Trophoblast cell (in vitro differentiated cells and primary cell): ENCODE results near the gene PITX3.
"Not testable (repeated sequence)": the region's sequence is repeated elsewhere in the genome, so short reads cannot be mapped to it uniquely, and the experiment has no call there.

Experiments
- DNase-seq, 2 donors: peaks; one replicate each; pipeline ENCODE4 v3.0.0-alpha.2; 2016
- H2AFZ ChIP-seq: 2 replicates; pipeline ENCODE4 v1.6.1; 2013; ENCODE audit warnings: low read length, moderate library complexity, mild to moderate bottlenecking; ENCODE audit not compliant: insufficient read depth, poor library complexity
- H2AK5ac ChIP-seq: 2 replicates; pipeline ENCODE4 v1.6.1; 2013; ENCODE audit warnings: mild to moderate bottlenecking, low read length
- H2BK120ac ChIP-seq: 2 replicates; pipeline ENCODE4 v1.6.1; 2013; ENCODE audit warnings: low read length, mild to moderate bottlenecking, moderate library complexity; ENCODE audit not compliant: insufficient read depth, poor library complexity
- H2BK12ac ChIP-seq: 2 replicates; pipeline ENCODE4 v1.6.1; 2013; ENCODE audit warnings: mild to moderate bottlenecking, low read length, moderate library complexity
- H2BK5ac ChIP-seq: 2 replicates; pipeline ENCODE4 v1.6.1; 2013; ENCODE audit warnings: low read length, low read depth, moderate library complexity, mild to moderate bottlenecking; ENCODE audit not compliant: poor library complexity
- H3K14ac ChIP-seq: 2 replicates; pipeline ENCODE4 v1.6.1; 2013; ENCODE audit warnings: mild to moderate bottlenecking, low read length
- H3K18ac ChIP-seq: 2 replicates; pipeline ENCODE4 v1.6.1; 2013; ENCODE audit warnings: mild to moderate bottlenecking, low read length
- H3K23ac ChIP-seq: 2 replicates; pipeline ENCODE4 v1.6.1; 2013; ENCODE audit warnings: low read length
- H3K27ac ChIP-seq: 2 replicates; pipeline ENCODE4 v1.5.1; 2013; ENCODE audit warnings: low read depth, mild to moderate bottlenecking, inconsistent platforms, low read length, moderate library complexity
- H3K27me3 ChIP-seq: 2 replicates; pipeline ENCODE4 v1.6.1; 2013; ENCODE audit warnings: inconsistent platforms, mild to moderate bottlenecking, low read length, moderate library complexity; ENCODE audit not compliant: insufficient read depth
- H3K36me3 ChIP-seq, 2 experiments: 1 replicate in 1 of 2; 2 replicates in 1 of 2; pipeline ENCODE4 v1.6.1; 2013; ENCODE audit warnings: low read length in 2 of 2, mild to moderate bottlenecking in 2 of 2, moderate library complexity in 1 of 2; ENCODE audit not compliant: insufficient read depth in 2 of 2, control insufficient read depth in 1 of 2
- H3K4ac ChIP-seq: 2 replicates; pipeline ENCODE4 v1.6.1; 2013; ENCODE audit warnings: low read depth, mild to moderate bottlenecking, low read length, moderate library complexity
- H3K4me1 ChIP-seq, 2 experiments: 1 replicate in 1 of 2; 2 replicates in 1 of 2; pipeline ENCODE4 v1.6.1; 2013; ENCODE audit warnings: low read length in 2 of 2, mild to moderate bottlenecking in 2 of 2, moderate library complexity in 1 of 2; ENCODE audit not compliant: insufficient read depth in 2 of 2, control insufficient read depth in 1 of 2
- H3K4me2 ChIP-seq: 2 replicates; pipeline ENCODE4 v1.6.1; 2013; ENCODE audit warnings: inconsistent platforms, mild to moderate bottlenecking, low read length, moderate library complexity
- H3K4me3 ChIP-seq: 2 replicates; pipeline ENCODE4 v1.5.1; 2013; ENCODE audit warnings: mild to moderate bottlenecking, low read depth, low read length, inconsistent platforms
- H3K79me1 ChIP-seq: one replicate; pipeline ENCODE4 v1.6.1; 2013; ENCODE audit warnings: low read length
- H3K79me2 ChIP-seq: 2 replicates; pipeline ENCODE4 v1.6.1; 2013; ENCODE audit warnings: low read length, mild to moderate bottlenecking; ENCODE audit not compliant: control insufficient read depth, insufficient read depth, poor library complexity
- H3K9ac ChIP-seq: 2 replicates; pipeline ENCODE4 v1.6.1; 2013; ENCODE audit warnings: mild to moderate bottlenecking, low read length
- H3K9me3 ChIP-seq: 2 replicates; pipeline ENCODE4 v1.6.1; 2013; ENCODE audit warnings: low read depth, mild to moderate bottlenecking, control low read depth, inconsistent platforms, low read length; ENCODE audit not compliant: insufficient read depth
- H4K12ac ChIP-seq: 2 replicates; pipeline ENCODE4 v1.6.1; 2013; ENCODE audit warnings: low read depth, mild to moderate bottlenecking, low read length, moderate library complexity
- H4K8ac ChIP-seq: 2 replicates; pipeline ENCODE4 v1.6.1; 2013; ENCODE audit warnings: low read depth, mild to moderate bottlenecking, low read length, moderate library complexity
- H4K91ac ChIP-seq: one replicate; pipeline ENCODE4 v1.6.1; 2013; ENCODE audit warnings: low read depth, mild to moderate bottlenecking, low read length, moderate library complexity
- WGBS: extraction: QIAGEN DNeasy Blood & Tissue Kit; methylation state at CpG from one replicate; pipeline ENCODE4 v1.1.7; 2013; ENCODE audit warnings: missing lambda C conversion rate; ENCODE audit not compliant: insufficient read length, insufficient coverage; ENCODE audit errors: extremely low coverage; 5-methylcytosine and 5-hydroxymethylcytosine counted together

PITX3 gene

GRCh38 chr10:102254426-102254825, 13.1 kb upstream of the PITX3 start:
- Histone ChIP-seq H3K27me3 (no peaks in the 10 kb centered on the region), H3K4me1 (no peaks in the 10 kb centered on the region), H4K91ac (no peak overlapping the region), H2AK5ac (no peak overlapping the region), H3K9me3 (no peaks in the 10 kb centered on the region), H2BK5ac (no peak overlapping the region), H3K79me1 (no peaks in the 10 kb centered on the region), H3K79me2 (no peaks in the 10 kb centered on the region), H2BK12ac (no peak overlapping the region), H3K4ac (peak overlapping the region; percentile 87), H2AFZ (no peak overlapping the region), H2BK120ac (no peak overlapping the region), H3K27ac (no peak overlapping the region), H3K9ac (no peak overlapping the region), H3K4me2 (no peak overlapping the region), H3K18ac (no peak overlapping the region), H4K8ac (no peak overlapping the region), H4K12ac (no peak overlapping the region), H3K23ac (no peak overlapping the region), H3K14ac (no peak overlapping the region), H3K36me3 (peaks cover 8 to 9% of the 10 kb centered on the region in 2 experiments), H3K4me3 (no peak overlapping the region)
- DNase-seq = no peak
- no CpG with 5 or more reads among the region's 1 CpG for WGBS

- H3K18ac ChIP-seq, H3K4me3 ChIP-seq, H3K9me3 ChIP-seq, H3K27me3 ChIP-seq, H3K4ac ChIP-seq, H3K14ac ChIP-seq, H3K4me1 ChIP-seq, H3K23ac ChIP-seq, H2BK5ac ChIP-seq, H3K36me3 ChIP-seq, H3K79me1 ChIP-seq, H4K8ac ChIP-seq, H4K91ac ChIP-seq, H2BK12ac ChIP-seq, H3K4me2 ChIP-seq, H3K79me2 ChIP-seq, H2BK120ac ChIP-seq, H3K9ac ChIP-seq, H2AFZ ChIP-seq, H3K27ac ChIP-seq, H4K12ac ChIP-seq, H2AK5ac ChIP-seq: not testable (repeated sequence)
- WGBS = no CpG with 5 or more reads among the region's 3 CpGs
- peak; percentile 20 to 40 for DNase-seq
Measured at GRCh38 chr10:102252508-102252907, 11.2 kb upstream of the PITX3 start.

- H4K12ac ChIP-seq = no peak overlapping the region
- H2AFZ ChIP-seq = no peak overlapping the region
- no peaks in the 10 kb centered on the region for H3K9me3 ChIP-seq
- H3K27ac ChIP-seq = no peak overlapping the region
- no peak overlapping the region for H4K91ac ChIP-seq
- no peaks in the 10 kb centered on the region for H3K27me3 ChIP-seq
- no peak overlapping the region for H3K23ac ChIP-seq
- H2AK5ac ChIP-seq = no peak overlapping the region
- no peak for DNase-seq
- H3K4ac ChIP-seq = peak overlapping the region; percentile 78
- no peak overlapping the region for H3K4me2 ChIP-seq
- no peak overlapping the region for H2BK120ac ChIP-seq
- peaks cover 3 to 5% of the 10 kb centered on the region in 2 experiments for H3K36me3 ChIP-seq
- no peak overlapping the region for H3K18ac ChIP-seq
- H3K79me1 ChIP-seq = peaks cover 8% of the 10 kb centered on the region
- H4K8ac ChIP-seq = no peak overlapping the region
- no peak overlapping the region for H3K14ac ChIP-seq
- no peak overlapping the region for H2BK5ac ChIP-seq
- H3K4me1 ChIP-seq = peaks cover 6 to 12% of the 10 kb centered on the region in 2 experiments
- H3K79me2 ChIP-seq = peaks cover 9% of the 10 kb centered on the region
- no peak overlapping the region for H3K9ac ChIP-seq
- no peak overlapping the region for H2BK12ac ChIP-seq
- H3K4me3 ChIP-seq = no peak overlapping the region
Measured at GRCh38 chr10:102247734-102248133, 6.4 kb upstream of the PITX3 start.

- peaks cover 9% of the 10 kb centered on the region for H3K79me2 ChIP-seq
- H3K9ac ChIP-seq = peak overlapping the region; percentile 73
- peak overlapping the region; percentile 93 for H3K4me2 ChIP-seq
- no peak overlapping the region for H3K18ac ChIP-seq
- H3K4me1 ChIP-seq = peaks cover 6 to 16% of the 10 kb centered on the region in 2 experiments
- H3K36me3 ChIP-seq = peaks cover 0 to 2% of the 10 kb centered on the region in 2 experiments
- peaks cover 4% of the 10 kb centered on the region for H3K27me3 ChIP-seq
- H2BK5ac ChIP-seq = no peak overlapping the region
- no peak overlapping the region for H4K91ac ChIP-seq
- peak overlapping the region; percentile 19 for H3K4ac ChIP-seq
- DNase-seq = peak in 1 of 2 donors; percentile 29
- H3K79me1 ChIP-seq = peaks cover 8% of the 10 kb centered on the region
- no CpG with 5 or more reads among the region's 3 CpGs for WGBS
- H2AK5ac ChIP-seq = no peak overlapping the region
- no peak overlapping the region for H3K27ac ChIP-seq
- peaks cover 3% of the 10 kb centered on the region for H3K9me3 ChIP-seq
- no peak overlapping the region for H2BK12ac ChIP-seq
- H4K8ac ChIP-seq = no peak overlapping the region
- H4K12ac ChIP-seq = no peak overlapping the region
- H3K4me3 ChIP-seq = peak overlapping the region; percentile 98
- no peak overlapping the region for H3K23ac ChIP-seq
- no peak overlapping the region for H2AFZ ChIP-seq
- H2BK120ac ChIP-seq = no peak overlapping the region
- H3K14ac ChIP-seq = no peak overlapping the region
Measured at GRCh38 chr10:102246261-102246660, 4.9 kb upstream of the PITX3 start.
